HCT116 (cell line): ENCODE data around the gene TMEM209. TPM values are rescaled to one million over a fixed set of nuclear protein-coding genes. Genes with fewer than 3 reads are reported as not detected.

ENCODE experiments used
- ATAC-seq: fragments of 200-7000 bp; cut with Tn5 transposase; 2 replicates; pipeline ENCODE4 v1.9.1; 2020; ENCODE audit warnings: mild to moderate bottlenecking, moderate library complexity
- BruUV-seq: library from RNA; stranded (reverse); fragments of 400-500 nt; replicated peaks from 2 replicates; lab custom pipeline; 2021; lab: Mats Ljungman, UMichigan
- CTCF ChIA-PET: fragments of 300-600 bp; sonication (Branson Sonifier 250); formaldehyde crosslinking; loops from one replicate; lab custom pipeline; 2021; ENCODE audit warnings: antibody characterized with exemption; lab: Charles Lee
- POLR2A ChIA-PET: fragments of 300-600, 350-600 bp; sonication (Branson Sonifier 250); formaldehyde crosslinking; loops from one replicate; lab custom pipeline; 2021; ENCODE audit warnings: antibody characterized with exemption; lab: Charles Lee
- RAD21 ChIA-PET, 2 experiments: fragments of 300-600 bp; sonication (Branson Sonifier 250); formaldehyde crosslinking; loops; one replicate each; lab custom pipeline; 2023; ENCODE audit warnings: low total read pairs in 2 of 2; ENCODE audit not compliant: uncharacterized antibody in 2 of 2, unreplicated experiment in 2 of 2, low non-redundant PET in 1 of 2; lab: Charles Lee
- DNase-seq: peaks from one replicate; pipeline ENCODE4 v3.0.0-alpha.2; 2010; ENCODE audit warnings: low read depth, low spot score
- H2AFZ ChIP-seq: fragments of 200-600 bp; shearing (Covaris generic), sonication (generic); 2 replicates; pipeline ENCODE4 v1.6.1; 2017; ENCODE audit warnings: low read depth, mixed run types, mixed read lengths, antibody characterized with exemption, low read length; ENCODE audit not compliant: poor library complexity, severe bottlenecking
- H3K27ac ChIP-seq: 2 replicates; pipeline ENCODE4 v1.5.1; 2012; ENCODE audit warnings: low read depth, low read length
- H3K27me3 ChIP-seq: fragments of 200-600 bp; sonication (generic); 2 replicates; pipeline ENCODE4 v1.6.1; 2016; ENCODE audit warnings: mixed run types, low read length, mixed read lengths; ENCODE audit not compliant: insufficient read depth
- H3K36me3 ChIP-seq, 2 experiments: fragments of 200-500 bp in 1 of 2; fragments of 200-600 bp in 1 of 2; sonication (Bioruptor generic) in 1 of 2; sonication (generic) in 1 of 2; 2 replicates each; pipeline versions ENCODE4 v1.5.1 to v1.6.1; 2014 to 2016; ENCODE audit warnings: low read length in 2 of 2, inconsistent platforms in 1 of 2, mixed read lengths in 1 of 2, mixed run types in 1 of 2; ENCODE audit not compliant: insufficient read depth in 2 of 2, control insufficient read depth in 1 of 2
- H3K4me1 ChIP-seq, 2 experiments: fragments of 200-600 bp in 1 of 2; sonication (generic) in 1 of 2; 2 replicates each; pipeline versions ENCODE4 v1.5.1 to v1.6.1; 2012 to 2017; ENCODE audit warnings: low read length in 2 of 2, inconsistent platforms in 1 of 2, mild to moderate bottlenecking in 1 of 2, mixed read lengths in 1 of 2, mixed run types in 1 of 2, moderate library complexity in 1 of 2; ENCODE audit not compliant: insufficient read depth in 2 of 2, control insufficient read depth in 1 of 2
- H3K4me2 ChIP-seq: fragments of 200-600 bp; sonication (generic); 2 replicates; pipeline ENCODE4 v1.6.1; 2017; ENCODE audit warnings: mixed run types, low read length, mixed read lengths
- H3K4me3 ChIP-seq, 2 experiments: fragments of 200-600 bp in 1 of 2; sonication (generic) in 1 of 2; replicated peaks in 1 of 2; 2 replicates each; pipeline ENCODE4 v1.5.1; 2011 to 2016; ENCODE audit warnings: low read length in 2 of 2, control low read depth in 1 of 2, low read depth in 1 of 2, mild to moderate bottlenecking in 1 of 2, mixed read lengths in 1 of 2, mixed run types in 1 of 2
- H3K79me2 ChIP-seq: fragments of 200-600 bp; sonication (generic); 2 replicates; pipeline ENCODE4 v1.6.1; 2017; ENCODE audit warnings: mild to moderate bottlenecking, mixed run types, low read length, moderate library complexity, mixed read lengths; ENCODE audit not compliant: insufficient read depth
- H3K9ac ChIP-seq: fragments of 200-600 bp; sonication (generic); 2 replicates; pipeline ENCODE4 v1.6.1; 2016; ENCODE audit warnings: low read length, mixed read lengths
- H3K9me2 ChIP-seq: fragments of 200-600 bp; sonication (generic), shearing (Covaris generic); 2 replicates; pipeline ENCODE4 v1.6.1; 2017; ENCODE audit warnings: mixed run types, mild to moderate bottlenecking, moderate library complexity; ENCODE audit not compliant: insufficient read depth
- H3K9me3 ChIP-seq, 2 experiments: fragments of 200-500 bp in 1 of 2; fragments of 200-600 bp in 1 of 2; sonication (Bioruptor generic) in 1 of 2; sonication (generic) in 1 of 2; 2 replicates each; pipeline ENCODE4 v1.6.1; 2014 to 2017; ENCODE audit warnings: low read length in 2 of 2, mixed read lengths in 2 of 2, inconsistent platforms in 1 of 2, low read depth in 1 of 2, mild to moderate bottlenecking in 1 of 2, mixed run types in 1 of 2, moderate library complexity in 1 of 2; ENCODE audit not compliant: control insufficient read depth in 1 of 2, insufficient read depth in 1 of 2
- H4K20me1 ChIP-seq: fragments of 200-600 bp; sonication (generic), shearing (Covaris generic); 2 replicates; pipeline ENCODE4 v1.6.1; 2017; ENCODE audit warnings: mixed run types, mild to moderate bottlenecking, moderate library complexity; ENCODE audit not compliant: insufficient read depth
- CBX3 ChIP-seq: IDR thresholded peaks from 2 replicates; pipeline ENCODE4 v1.6.1; 2012; ENCODE audit warnings: low read depth
- EGR1 ChIP-seq: IDR thresholded peaks from 2 replicates; pipeline ENCODE4 v1.6.1; 2012; ENCODE audit warnings: low read depth
- EZH2 ChIP-seq: fragments of 200-600 bp; sonication (generic); IDR thresholded peaks from 2 replicates; pipeline ENCODE4 v1.6.1; 2017; ENCODE audit warnings: antibody characterized with exemption, mixed run types
- EZH2phosphoT487 ChIP-seq: fragments of 200-600 bp; IDR thresholded peaks from 2 replicates; pipeline ENCODE4 v1.6.1; 2018; ENCODE audit warnings: antibody characterized with exemption, borderline replicate concordance
- FOSL1 ChIP-seq: IDR thresholded peaks from 2 replicates; pipeline ENCODE4 v1.6.1; 2012; ENCODE audit warnings: low read depth
- POLR2A ChIP-seq: IDR thresholded peaks from 2 replicates; pipeline ENCODE4 v1.7.0; 2011; ENCODE audit warnings: borderline replicate concordance; ENCODE audit not compliant: insufficient read depth, insufficient read length; ENCODE audit errors: extremely low read depth
- POLR2AphosphoS5 ChIP-seq: IDR thresholded peaks from 2 replicates; pipeline ENCODE4 v1.6.1; 2011; ENCODE audit warnings: mild to moderate bottlenecking, low read depth, low read length, moderate library complexity
- RAD21 ChIP-seq: IDR thresholded peaks from 2 replicates; pipeline ENCODE4 v1.6.1; 2012; ENCODE audit warnings: low read depth, mild to moderate bottlenecking
- SP1 ChIP-seq: IDR thresholded peaks from 2 replicates; pipeline ENCODE4 v1.6.1; 2012; ENCODE audit warnings: low read depth
- SRF ChIP-seq: IDR thresholded peaks from 2 replicates; pipeline ENCODE4 v1.6.1; 2012; ENCODE audit warnings: low read depth
- TCF7L2 ChIP-seq: IDR thresholded peaks from 2 replicates; pipeline ENCODE4 v1.7.0; 2011; ENCODE audit warnings: borderline replicate concordance, inconsistent platforms; ENCODE audit not compliant: insufficient read depth, insufficient read length; ENCODE audit errors: extremely low read depth
- YY1 ChIP-seq: IDR thresholded peaks from 2 replicates; pipeline ENCODE4 v1.6.1; 2011; ENCODE audit warnings: low read length, low read depth, moderate library complexity, mild to moderate bottlenecking; ENCODE audit not compliant: insufficient replicate concordance; ENCODE audit errors: extremely low read depth
- ZFX ChIP-seq: fragments of 450-650 bp; IDR thresholded peaks from 2 replicates; pipeline ENCODE4 v1.6.1; 2017
- ZNF274 ChIP-seq: fragments of 200-500 bp; sonication (Bioruptor generic); IDR thresholded peaks from 2 replicates; pipeline ENCODE4 v1.6.1; 2014; ENCODE audit warnings: mild to moderate bottlenecking, low read depth, low read length, inconsistent platforms
- intact Hi-C: fragments of 100-400 bp; cut with micrococcal nuclease; formaldehyde crosslinking; loops from 2 replicates; pipeline ENCODE4 v1.10.0; 2022
- total RNA-seq: library from RNA; stranded (reverse); gene quantifications from one replicate; pipeline ENCODE4 v1.2.1, GENCODE V29; 2021; ENCODE audit not compliant: unreplicated experiment
- TF ChIP-seq, protein P1 (sequence below), 3 experiments: fragments of 200-600 bp in 1 of 3; sonication (generic) in 1 of 3; IDR thresholded peaks in 2 of 3; conservative IDR thresholded peaks in 1 of 3; 2 replicates each; pipeline ENCODE4 v1.5.1; 2012 to 2017; ENCODE audit warnings: low read depth in 2 of 3, low read length in 2 of 3, antibody characterized with exemption in 1 of 3, borderline replicate concordance in 1 of 3, control low read depth in 1 of 3, mild to moderate bottlenecking in 1 of 3, mixed read lengths in 1 of 3, mixed run types in 1 of 3, moderate library complexity in 1 of 3; ENCODE audit not compliant: insufficient read depth in 1 of 3
- TF ChIP-seq, protein P2 (sequence below): IDR thresholded peaks from 2 replicates; pipeline ENCODE4 v1.6.1; 2012
- TF ChIP-seq, protein P3 (sequence below): IDR thresholded peaks from 2 replicates; pipeline ENCODE4 v1.6.1; 2012; ENCODE audit warnings: low read depth
- TF ChIP-seq, protein P4 (sequence below): IDR thresholded peaks from 2 replicates; pipeline ENCODE4 v1.6.1; 2011; ENCODE audit warnings: mild to moderate bottlenecking, low read length, moderate library complexity; ENCODE audit not compliant: insufficient replicate concordance; ENCODE audit errors: extremely low read depth

TMEM209 gene
- total RNA-seq, 1 experiment from 2014 or later = 35.8 TPM

DNA sequence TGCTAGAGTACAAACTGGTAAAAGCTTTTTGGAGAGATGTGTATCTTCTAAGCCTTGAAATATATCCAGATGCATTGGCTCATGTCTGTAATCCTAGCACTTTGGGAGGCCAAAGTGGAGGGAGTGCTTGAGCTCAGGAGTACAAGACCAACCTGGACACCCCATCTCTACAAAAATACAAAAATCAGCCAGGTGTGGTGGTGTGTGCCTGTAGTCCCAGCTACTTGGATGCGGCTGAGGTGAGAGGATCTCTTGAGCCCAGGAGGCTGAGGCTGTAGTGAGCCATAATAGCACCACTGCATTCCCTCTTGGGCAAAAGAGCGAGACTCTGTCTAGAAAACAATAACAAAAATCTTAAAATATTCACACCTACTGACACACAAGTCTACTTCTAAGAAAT lies 25.6 kb downstream of the TMEM209 start:
- CTCF ChIA-PET = no interaction called here
- Histone ChIP-seq H3K36me3 (peaks cover 28 to 37% of the 10 kb centered on the region in 2 experiments; a peak in 3 of 4 replicates), H3K4me3 (no peak overlapping the region), H4K20me1 (peaks cover 2% of the 10 kb centered on the region; the same call in 1 of the 2 replicates), H3K9me3 (no peaks in the 10 kb centered on the region), H3K27me3 (no peaks in the 10 kb centered on the region), H3K4me1 (no peaks in the 10 kb centered on the region), H3K79me2 (0 out of 2 replicates have a peak, but pooled peaks cover 13% of the 10 kb centered on the region)
- no peak for ATAC-seq
- DNase-seq = no peak
- intact Hi-C loops = no loop called here
- TF ChIP-seq EZH2phosphoT487 (no peak), SRF (no peak), EZH2 (no peak), ZNF274 (no peak), POLR2AphosphoS5 (no peak), RAD21 (no peak), SP1 (no peak), POLR2A (no peak), TCF7L2 (no peak), CBX3 (no peak), YY1 (no peak), FOSL1 (no peak), EGR1 (no peak), ZFX (no peak)
- TF ChIP-seq, protein P1, sequence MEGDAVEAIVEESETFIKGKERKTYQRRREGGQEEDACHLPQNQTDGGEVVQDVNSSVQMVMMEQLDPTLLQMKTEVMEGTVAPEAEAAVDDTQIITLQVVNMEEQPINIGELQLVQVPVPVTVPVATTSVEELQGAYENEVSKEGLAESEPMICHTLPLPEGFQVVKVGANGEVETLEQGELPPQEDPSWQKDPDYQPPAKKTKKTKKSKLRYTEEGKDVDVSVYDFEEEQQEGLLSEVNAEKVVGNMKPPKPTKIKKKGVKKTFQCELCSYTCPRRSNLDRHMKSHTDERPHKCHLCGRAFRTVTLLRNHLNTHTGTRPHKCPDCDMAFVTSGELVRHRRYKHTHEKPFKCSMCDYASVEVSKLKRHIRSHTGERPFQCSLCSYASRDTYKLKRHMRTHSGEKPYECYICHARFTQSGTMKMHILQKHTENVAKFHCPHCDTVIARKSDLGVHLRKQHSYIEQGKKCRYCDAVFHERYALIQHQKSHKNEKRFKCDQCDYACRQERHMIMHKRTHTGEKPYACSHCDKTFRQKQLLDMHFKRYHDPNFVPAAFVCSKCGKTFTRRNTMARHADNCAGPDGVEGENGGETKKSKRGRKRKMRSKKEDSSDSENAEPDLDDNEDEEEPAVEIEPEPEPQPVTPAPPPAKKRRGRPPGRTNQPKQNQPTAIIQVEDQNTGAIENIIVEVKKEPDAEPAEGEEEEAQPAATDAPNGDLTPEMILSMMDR (IDR thresholded peaks at IDR 0.05 in 2 of 3, conservative IDR thresholded peaks at IDR 0.05 in 1 of 3; ENCODE audit: borderline replicate concordance in 1 of 3, insufficient read depth in 1 of 3, low read depth in 2 of 3, low read length in 2 of 3) = no peak
- TF ChIP-seq, protein P2, sequence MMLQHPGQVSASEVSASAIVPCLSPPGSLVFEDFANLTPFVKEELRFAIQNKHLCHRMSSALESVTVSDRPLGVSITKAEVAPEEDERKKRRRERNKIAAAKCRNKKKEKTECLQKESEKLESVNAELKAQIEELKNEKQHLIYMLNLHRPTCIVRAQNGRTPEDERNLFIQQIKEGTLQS = no peak
- TF ChIP-seq, protein P3, sequence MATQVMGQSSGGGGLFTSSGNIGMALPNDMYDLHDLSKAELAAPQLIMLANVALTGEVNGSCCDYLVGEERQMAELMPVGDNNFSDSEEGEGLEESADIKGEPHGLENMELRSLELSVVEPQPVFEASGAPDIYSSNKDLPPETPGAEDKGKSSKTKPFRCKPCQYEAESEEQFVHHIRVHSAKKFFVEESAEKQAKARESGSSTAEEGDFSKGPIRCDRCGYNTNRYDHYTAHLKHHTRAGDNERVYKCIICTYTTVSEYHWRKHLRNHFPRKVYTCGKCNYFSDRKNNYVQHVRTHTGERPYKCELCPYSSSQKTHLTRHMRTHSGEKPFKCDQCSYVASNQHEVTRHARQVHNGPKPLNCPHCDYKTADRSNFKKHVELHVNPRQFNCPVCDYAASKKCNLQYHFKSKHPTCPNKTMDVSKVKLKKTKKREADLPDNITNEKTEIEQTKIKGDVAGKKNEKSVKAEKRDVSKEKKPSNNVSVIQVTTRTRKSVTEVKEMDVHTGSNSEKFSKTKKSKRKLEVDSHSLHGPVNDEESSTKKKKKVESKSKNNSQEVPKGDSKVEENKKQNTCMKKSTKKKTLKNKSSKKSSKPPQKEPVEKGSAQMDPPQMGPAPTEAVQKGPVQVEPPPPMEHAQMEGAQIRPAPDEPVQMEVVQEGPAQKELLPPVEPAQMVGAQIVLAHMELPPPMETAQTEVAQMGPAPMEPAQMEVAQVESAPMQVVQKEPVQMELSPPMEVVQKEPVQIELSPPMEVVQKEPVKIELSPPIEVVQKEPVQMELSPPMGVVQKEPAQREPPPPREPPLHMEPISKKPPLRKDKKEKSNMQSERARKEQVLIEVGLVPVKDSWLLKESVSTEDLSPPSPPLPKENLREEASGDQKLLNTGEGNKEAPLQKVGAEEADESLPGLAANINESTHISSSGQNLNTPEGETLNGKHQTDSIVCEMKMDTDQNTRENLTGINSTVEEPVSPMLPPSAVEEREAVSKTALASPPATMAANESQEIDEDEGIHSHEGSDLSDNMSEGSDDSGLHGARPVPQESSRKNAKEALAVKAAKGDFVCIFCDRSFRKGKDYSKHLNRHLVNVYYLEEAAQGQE = no peak
- TF ChIP-seq, protein P4, sequence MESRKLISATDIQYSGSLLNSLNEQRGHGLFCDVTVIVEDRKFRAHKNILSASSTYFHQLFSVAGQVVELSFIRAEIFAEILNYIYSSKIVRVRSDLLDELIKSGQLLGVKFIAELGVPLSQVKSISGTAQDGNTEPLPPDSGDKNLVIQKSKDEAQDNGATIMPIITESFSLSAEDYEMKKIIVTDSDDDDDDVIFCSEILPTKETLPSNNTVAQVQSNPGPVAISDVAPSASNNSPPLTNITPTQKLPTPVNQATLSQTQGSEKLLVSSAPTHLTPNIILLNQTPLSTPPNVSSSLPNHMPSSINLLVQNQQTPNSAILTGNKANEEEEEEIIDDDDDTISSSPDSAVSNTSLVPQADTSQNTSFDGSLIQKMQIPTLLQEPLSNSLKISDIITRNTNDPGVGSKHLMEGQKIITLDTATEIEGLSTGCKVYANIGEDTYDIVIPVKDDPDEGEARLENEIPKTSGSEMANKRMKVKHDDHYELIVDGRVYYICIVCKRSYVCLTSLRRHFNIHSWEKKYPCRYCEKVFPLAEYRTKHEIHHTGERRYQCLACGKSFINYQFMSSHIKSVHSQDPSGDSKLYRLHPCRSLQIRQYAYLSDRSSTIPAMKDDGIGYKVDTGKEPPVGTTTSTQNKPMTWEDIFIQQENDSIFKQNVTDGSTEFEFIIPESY = no peak
- TF ChIP-seq, all 23 proteins: peak for 0
- Histone ChIP-seq H3K9me2 (no peaks in the 10 kb centered on the region), H3K27ac (no peak overlapping the region), H3K4me2 (no peak overlapping the region), H2AFZ (no peak overlapping the region), H3K9ac (no peak overlapping the region)
- ChIA-PET RAD21 (no interaction called here), POLR2A (no interaction called here)
- no TSS peak for BruUV-seq
